ENCODE measurements around the gene SIPA1L3.

SIPA1L3 gene

GRCh38 chr19:38164526-38164925, 257.5 kb downstream of the SIPA1L3 start:
- H3K4me3 ChIP-seq (ENCODE audit: low read length): no peak overlapping the region
- TF ChIP-seq CTCF (IDR thresholded peaks at IDR 0.05; ENCODE audit: insufficient read depth, low read depth, low read length, missing control alignments): no peak
- DNase-seq (ENCODE audit: low read depth): no peak

DNA sequence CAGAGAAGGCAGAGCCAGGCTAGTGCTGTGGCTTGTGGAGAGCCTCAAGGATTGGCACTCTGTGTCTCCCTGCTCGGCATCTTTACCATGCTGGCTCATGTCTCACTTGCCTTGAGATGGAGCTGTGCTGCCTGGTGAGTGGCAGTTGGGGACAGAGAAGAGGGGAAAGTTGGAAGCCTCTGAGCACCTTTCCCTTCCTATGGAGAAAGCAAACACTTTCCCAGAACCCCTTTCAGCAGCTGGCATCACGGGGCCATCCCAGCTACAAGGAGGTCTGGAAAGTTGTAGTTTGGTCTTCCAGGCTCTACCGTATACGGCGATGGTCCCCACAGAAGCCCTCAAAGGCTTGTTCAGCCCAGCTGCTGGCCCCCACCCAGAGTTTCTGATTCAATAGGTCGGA, 258.3 kb downstream of the SIPA1L3 start:
- DNase-seq (ENCODE audit: low read depth): no peak
- TF ChIP-seq CTCF (IDR thresholded peaks at IDR 0.05; ENCODE audit: insufficient read depth, low read depth, low read length, missing control alignments): no peak
- no peak overlapping the region for H3K4me3 ChIP-seq (ENCODE audit: low read length)

- TF ChIP-seq CTCF (IDR thresholded peaks at IDR 0.05; ENCODE audit: insufficient read depth, low read depth, low read length, missing control alignments): no peak
- H3K4me3 ChIP-seq (ENCODE audit: low read length): no peak overlapping the region
- DNase-seq (ENCODE audit: low read depth): no peak
Measured at GRCh38 chr19:38168637-38169036, 261.6 kb downstream of the SIPA1L3 start.

DNA sequence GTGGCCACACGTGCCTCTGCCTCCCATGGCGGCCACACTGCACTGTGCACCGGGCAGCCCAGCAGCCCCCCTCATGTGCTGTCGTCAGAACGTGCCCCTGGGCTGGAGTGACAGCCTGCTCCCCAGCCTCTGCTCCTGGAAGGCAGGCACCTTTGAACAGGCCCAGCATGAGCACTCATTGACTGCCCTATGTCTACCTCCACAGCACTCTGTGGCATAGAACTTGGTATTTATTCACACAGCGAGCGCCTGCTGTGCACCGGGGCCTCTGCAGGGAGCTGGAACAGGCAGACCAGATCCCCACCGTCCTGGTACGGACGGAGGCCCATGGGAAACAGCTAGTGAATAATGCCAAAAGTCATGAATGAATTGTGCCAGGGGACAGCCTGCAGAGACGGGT, 263.3 kb downstream of the SIPA1L3 start:
- TF ChIP-seq CTCF (IDR thresholded peaks at IDR 0.05; ENCODE audit: insufficient read depth, low read depth, low read length, missing control alignments): no peak
- H3K4me3 ChIP-seq (ENCODE audit: low read length): no peak overlapping the region
- DNase-seq (ENCODE audit: low read depth): no peak

- DNase-seq (ENCODE audit: low read depth): no peak
- H3K4me3 ChIP-seq (ENCODE audit: low read length): no peak overlapping the region
- TF ChIP-seq CTCF (IDR thresholded peaks at IDR 0.05; ENCODE audit: insufficient read depth, low read depth, low read length, missing control alignments): no peak
Measured at GRCh38 chr19:38172001-38172400, 265.0 kb downstream of the SIPA1L3 start.

DNA sequence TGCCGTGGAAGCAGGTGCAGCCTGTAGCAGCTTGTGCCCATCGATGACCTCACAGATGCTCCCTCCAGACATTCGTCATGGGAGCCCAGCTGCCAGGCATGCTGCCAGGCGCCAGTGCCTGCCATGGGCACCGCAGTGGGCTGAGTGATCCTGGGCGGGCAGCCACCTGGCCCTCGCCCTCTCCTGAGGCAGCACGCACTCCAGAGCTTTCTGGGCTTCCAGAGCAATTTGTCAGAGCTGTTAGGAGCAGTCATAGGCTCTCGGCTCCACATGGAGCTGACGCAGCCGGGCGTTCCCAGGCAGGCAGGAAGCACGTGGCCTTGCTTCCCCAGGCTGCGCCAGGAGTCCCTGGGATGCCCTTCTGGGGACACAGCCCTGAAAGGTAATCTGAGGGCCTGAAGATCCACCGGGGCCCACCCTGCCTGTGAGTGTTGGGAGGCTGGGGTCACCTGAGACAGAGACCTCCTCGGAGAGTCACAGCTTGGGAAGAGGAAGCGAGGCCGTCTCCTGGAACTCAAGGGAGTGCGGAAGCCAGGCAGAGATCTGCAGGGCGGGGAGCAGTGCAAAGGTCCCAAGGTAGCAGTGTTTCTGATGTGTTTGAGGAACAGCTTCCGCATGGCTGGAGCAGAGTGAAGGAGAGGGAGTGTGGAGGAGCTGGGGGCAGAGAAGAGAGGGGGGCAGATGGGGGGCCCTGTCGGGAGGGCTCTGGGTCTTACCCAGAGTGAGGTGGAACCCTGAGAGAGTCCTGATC, 266.5 kb downstream of the SIPA1L3 start:
- H3K4me3 ChIP-seq (ENCODE audit: low read length): no peak overlapping the region
- no peak for TF ChIP-seq CTCF (IDR thresholded peaks at IDR 0.05; ENCODE audit: insufficient read depth, low read depth, low read length, missing control alignments)
- DNase-seq (ENCODE audit: low read depth): peak; percentile 97

- no peak for DNase-seq (ENCODE audit: low read depth)
- TF ChIP-seq CTCF (IDR thresholded peaks at IDR 0.05; ENCODE audit: insufficient read depth, low read depth, low read length, missing control alignments): no peak
- no peak overlapping the region for H3K4me3 ChIP-seq (ENCODE audit: low read length)
Measured at GRCh38 chr19:38175422-38175821, 268.4 kb downstream of the SIPA1L3 start.
